ENCODE results near the gene MAGI2.

The MAGI2 gene

GRCh38 chr7:78203042-78203720 lies 1250.3 kb downstream of the MAGI2 start:
- Histone ChIP-seq H3K27me3 (ENCODE audit: control insufficient read depth in 5 of 5, insufficient read depth in 4 of 5, low read length in 5 of 5) (no peaks in the 10 kb centered on the region), H3K9me3 (ENCODE audit: control insufficient read depth in 5 of 5, low read length in 5 of 5) (no peaks in the 10 kb centered on the region), H3K27ac (ENCODE audit: low read depth, low read length) (no peak overlapping the region), H3K9ac (ENCODE audit: low read length in 5 of 5) (no peak overlapping the region), H3K36me3 (ENCODE audit: control insufficient read depth in 5 of 5, insufficient read depth in 5 of 5, low read length in 5 of 5) (no peaks in the 10 kb centered on the region), H3K4me3 (ENCODE audit: low read depth in 1 of 5, low read length in 5 of 5) (no peak overlapping the region), H3K4me1 (ENCODE audit: control insufficient read depth in 5 of 5, insufficient read depth in 5 of 5, low read length in 5 of 5) (no peaks in the 10 kb centered on the region)

GRCh38 chr7:78198756-78199155 lies 1254.7 kb downstream of the MAGI2 start:
- no peaks in the 10 kb centered on the region for H3K27me3 ChIP-seq (ENCODE audit: control insufficient read depth in 5 of 5, insufficient read depth in 4 of 5, low read length in 5 of 5)
- no peak overlapping the region for H3K4me3 ChIP-seq (ENCODE audit: low read depth in 1 of 5, low read length in 5 of 5)
- H3K36me3 ChIP-seq (ENCODE audit: control insufficient read depth in 5 of 5, insufficient read depth in 5 of 5, low read length in 5 of 5) = no peaks in the 10 kb centered on the region
- no peak overlapping the region for H3K9ac ChIP-seq (ENCODE audit: low read length in 5 of 5)
- H3K9me3 ChIP-seq (ENCODE audit: control insufficient read depth in 5 of 5, low read length in 5 of 5) = no peaks in the 10 kb centered on the region
- peaks cover 0 to 7% (median 0%) of the 10 kb centered on the region in 5 donors for H3K4me1 ChIP-seq (ENCODE audit: control insufficient read depth in 5 of 5, insufficient read depth in 5 of 5, low read length in 5 of 5)
- H3K27ac ChIP-seq (ENCODE audit: low read depth, low read length) = no peak overlapping the region

DNA sequence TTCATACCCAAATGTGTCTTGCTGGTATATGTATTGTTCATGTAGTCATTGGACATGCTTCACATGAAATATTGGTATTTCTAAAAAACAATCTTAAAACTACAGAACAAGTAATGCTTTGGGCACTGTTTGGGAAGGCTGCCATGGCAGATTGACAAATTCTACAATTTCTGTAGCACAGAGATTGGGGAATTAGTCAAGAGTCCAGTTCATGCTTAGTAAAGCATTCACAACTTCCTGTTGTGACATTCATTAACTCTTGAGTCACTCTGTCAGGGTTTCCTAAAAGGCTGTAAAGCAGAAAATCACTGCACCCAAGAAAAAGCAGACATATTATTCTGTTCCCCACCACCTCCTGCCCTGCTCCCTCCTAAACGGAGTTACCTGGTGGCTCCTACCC lies 1256.0 kb downstream of the MAGI2 start:
- Histone ChIP-seq H3K4me1 (ENCODE audit: control insufficient read depth in 5 of 5, insufficient read depth in 5 of 5, low read length in 5 of 5) (peaks cover 0 to 7% (median 0%) of the 10 kb centered on the region in 5 donors), H3K4me3 (ENCODE audit: low read depth in 1 of 5, low read length in 5 of 5) (no peak overlapping the region), H3K9ac (ENCODE audit: low read length in 5 of 5) (no peak overlapping the region), H3K27ac (ENCODE audit: low read depth, low read length) (no peak overlapping the region), H3K9me3 (ENCODE audit: control insufficient read depth in 5 of 5, low read length in 5 of 5) (no peaks in the 10 kb centered on the region), H3K36me3 (ENCODE audit: control insufficient read depth in 5 of 5, insufficient read depth in 5 of 5, low read length in 5 of 5) (no peaks in the 10 kb centered on the region), H3K27me3 (ENCODE audit: control insufficient read depth in 5 of 5, insufficient read depth in 4 of 5, low read length in 5 of 5) (no peaks in the 10 kb centered on the region)

GRCh38 chr7:78195281-78195680 lies 1258.2 kb downstream of the MAGI2 start:
- Histone ChIP-seq H3K9ac (ENCODE audit: low read length in 5 of 5) (no peak overlapping the region), H3K4me3 (ENCODE audit: low read depth in 1 of 5, low read length in 5 of 5) (no peak overlapping the region), H3K27me3 (ENCODE audit: control insufficient read depth in 5 of 5, insufficient read depth in 4 of 5, low read length in 5 of 5) (no peaks in the 10 kb centered on the region), H3K36me3 (ENCODE audit: control insufficient read depth in 5 of 5, insufficient read depth in 5 of 5, low read length in 5 of 5) (no peaks in the 10 kb centered on the region), H3K27ac (ENCODE audit: low read depth, low read length) (no peak overlapping the region), H3K9me3 (ENCODE audit: control insufficient read depth in 5 of 5, low read length in 5 of 5) (no peaks in the 10 kb centered on the region), H3K4me1 (ENCODE audit: control insufficient read depth in 5 of 5, insufficient read depth in 5 of 5, low read length in 5 of 5) (peaks cover 0 to 7% (median 0%) of the 10 kb centered on the region in 5 donors)

GRCh38 chr7:78194611-78195010 lies 1258.9 kb downstream of the MAGI2 start:
- Histone ChIP-seq H3K9me3 (ENCODE audit: control insufficient read depth in 5 of 5, low read length in 5 of 5) (no peaks in the 10 kb centered on the region), H3K27me3 (ENCODE audit: control insufficient read depth in 5 of 5, insufficient read depth in 4 of 5, low read length in 5 of 5) (no peaks in the 10 kb centered on the region), H3K27ac (ENCODE audit: low read depth, low read length) (no peak overlapping the region), H3K36me3 (ENCODE audit: control insufficient read depth in 5 of 5, insufficient read depth in 5 of 5, low read length in 5 of 5) (no peaks in the 10 kb centered on the region), H3K9ac (ENCODE audit: low read length in 5 of 5) (no peak overlapping the region), H3K4me3 (ENCODE audit: low read depth in 1 of 5, low read length in 5 of 5) (no peak overlapping the region), H3K4me1 (ENCODE audit: control insufficient read depth in 5 of 5, insufficient read depth in 5 of 5, low read length in 5 of 5) (peaks cover 0 to 7% (median 0%) of the 10 kb centered on the region in 5 donors)

GRCh38 chr7:78191475-78192079 lies 1261.9 kb downstream of the MAGI2 start:
- Histone ChIP-seq H3K9ac (ENCODE audit: low read length in 5 of 5) (no peak overlapping the region), H3K36me3 (ENCODE audit: control insufficient read depth in 5 of 5, insufficient read depth in 5 of 5, low read length in 5 of 5) (no peaks in the 10 kb centered on the region), H3K27ac (ENCODE audit: low read depth, low read length) (no peak overlapping the region), H3K4me3 (ENCODE audit: low read depth in 1 of 5, low read length in 5 of 5) (no peak overlapping the region), H3K27me3 (ENCODE audit: control insufficient read depth in 5 of 5, insufficient read depth in 4 of 5, low read length in 5 of 5) (no peaks in the 10 kb centered on the region), H3K9me3 (ENCODE audit: control insufficient read depth in 5 of 5, low read length in 5 of 5) (no peaks in the 10 kb centered on the region), H3K4me1 (ENCODE audit: control insufficient read depth in 5 of 5, insufficient read depth in 5 of 5, low read length in 5 of 5) (no peaks in the 10 kb centered on the region)

DNA sequence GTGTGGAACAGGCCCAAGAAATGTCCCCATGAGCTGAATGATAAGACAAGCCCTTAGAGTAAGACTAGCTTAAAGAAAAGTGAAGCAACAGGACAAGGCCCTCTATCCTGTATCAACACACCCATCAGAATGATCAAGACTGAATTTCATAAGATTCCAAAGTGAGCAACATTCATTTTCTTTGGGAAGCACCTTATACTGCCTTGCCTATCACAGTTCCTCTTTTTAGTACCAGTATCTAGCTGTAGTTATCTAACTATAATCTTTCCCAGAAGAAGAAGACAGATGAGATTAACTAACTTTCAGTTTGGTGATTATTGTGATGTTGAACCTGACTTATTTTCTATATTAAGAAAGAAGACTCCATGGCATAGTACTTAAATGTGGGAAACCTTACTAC lies 1263.7 kb downstream of the MAGI2 start:
- Histone ChIP-seq H3K36me3 (ENCODE audit: control insufficient read depth in 5 of 5, insufficient read depth in 5 of 5, low read length in 5 of 5) (no peaks in the 10 kb centered on the region), H3K4me3 (ENCODE audit: low read depth in 1 of 5, low read length in 5 of 5) (no peak overlapping the region), H3K9me3 (ENCODE audit: control insufficient read depth in 5 of 5, low read length in 5 of 5) (no peaks in the 10 kb centered on the region), H3K9ac (ENCODE audit: low read length in 5 of 5) (no peak overlapping the region), H3K4me1 (ENCODE audit: control insufficient read depth in 5 of 5, insufficient read depth in 5 of 5, low read length in 5 of 5) (no peaks in the 10 kb centered on the region), H3K27me3 (ENCODE audit: control insufficient read depth in 5 of 5, insufficient read depth in 4 of 5, low read length in 5 of 5) (no peaks in the 10 kb centered on the region), H3K27ac (ENCODE audit: low read depth, low read length) (no peak overlapping the region)

DNA sequence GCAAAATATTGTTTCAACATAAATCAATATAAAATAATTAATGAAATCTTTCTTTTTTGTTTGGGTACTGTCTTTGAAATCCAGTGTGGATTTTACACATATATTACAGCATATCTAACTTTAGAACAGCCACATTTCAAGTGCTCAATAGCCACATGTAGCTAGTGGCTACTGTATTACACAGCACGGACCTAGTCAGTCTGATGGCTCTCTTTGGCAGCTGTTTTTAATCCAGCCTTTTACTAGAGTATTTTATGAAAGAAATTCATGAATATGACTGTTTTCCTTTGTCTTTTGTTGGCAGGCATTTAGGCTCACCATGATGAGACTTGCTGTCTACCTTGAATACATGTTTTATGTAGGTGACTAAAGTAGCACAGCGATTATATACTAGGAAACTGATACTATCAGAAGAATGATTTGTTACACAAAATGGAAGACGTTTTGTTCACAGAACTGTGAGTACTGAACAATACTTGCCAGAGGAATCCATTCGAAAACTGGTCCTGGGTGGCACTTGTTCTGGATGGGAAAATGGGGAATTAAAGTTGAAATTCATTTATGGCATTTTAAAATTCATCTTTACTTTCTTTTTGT lies 1268.2 kb downstream of the MAGI2 start:
- Histone ChIP-seq H3K27me3 (ENCODE audit: control insufficient read depth in 5 of 5, insufficient read depth in 4 of 5, low read length in 5 of 5) (no peaks in the 10 kb centered on the region), H3K4me3 (ENCODE audit: low read depth in 1 of 5, low read length in 5 of 5) (no peak overlapping the region), H3K4me1 (ENCODE audit: control insufficient read depth in 5 of 5, insufficient read depth in 5 of 5, low read length in 5 of 5) (no peaks in the 10 kb centered on the region), H3K36me3 (ENCODE audit: control insufficient read depth in 5 of 5, insufficient read depth in 5 of 5, low read length in 5 of 5) (no peaks in the 10 kb centered on the region), H3K9ac (ENCODE audit: low read length in 5 of 5) (no peak overlapping the region), H3K9me3 (ENCODE audit: control insufficient read depth in 5 of 5, low read length in 5 of 5) (no peaks in the 10 kb centered on the region), H3K27ac (ENCODE audit: low read depth, low read length) (no peak overlapping the region)

- Histone ChIP-seq H3K36me3 (ENCODE audit: control insufficient read depth in 5 of 5, insufficient read depth in 5 of 5, low read length in 5 of 5) (no peaks in the 10 kb centered on the region), H3K9ac (ENCODE audit: low read length in 5 of 5) (no peak overlapping the region), H3K27ac (ENCODE audit: low read depth, low read length) (no peak overlapping the region), H3K27me3 (ENCODE audit: control insufficient read depth in 5 of 5, insufficient read depth in 4 of 5, low read length in 5 of 5) (no peaks in the 10 kb centered on the region), H3K4me1 (ENCODE audit: control insufficient read depth in 5 of 5, insufficient read depth in 5 of 5, low read length in 5 of 5) (no peaks in the 10 kb centered on the region), H3K4me3 (ENCODE audit: low read depth in 1 of 5, low read length in 5 of 5) (no peak overlapping the region), H3K9me3 (ENCODE audit: control insufficient read depth in 5 of 5, low read length in 5 of 5) (no peaks in the 10 kb centered on the region)
Measured at GRCh38 chr7:78184299-78184698, 1269.2 kb downstream of the MAGI2 start.

DNA sequence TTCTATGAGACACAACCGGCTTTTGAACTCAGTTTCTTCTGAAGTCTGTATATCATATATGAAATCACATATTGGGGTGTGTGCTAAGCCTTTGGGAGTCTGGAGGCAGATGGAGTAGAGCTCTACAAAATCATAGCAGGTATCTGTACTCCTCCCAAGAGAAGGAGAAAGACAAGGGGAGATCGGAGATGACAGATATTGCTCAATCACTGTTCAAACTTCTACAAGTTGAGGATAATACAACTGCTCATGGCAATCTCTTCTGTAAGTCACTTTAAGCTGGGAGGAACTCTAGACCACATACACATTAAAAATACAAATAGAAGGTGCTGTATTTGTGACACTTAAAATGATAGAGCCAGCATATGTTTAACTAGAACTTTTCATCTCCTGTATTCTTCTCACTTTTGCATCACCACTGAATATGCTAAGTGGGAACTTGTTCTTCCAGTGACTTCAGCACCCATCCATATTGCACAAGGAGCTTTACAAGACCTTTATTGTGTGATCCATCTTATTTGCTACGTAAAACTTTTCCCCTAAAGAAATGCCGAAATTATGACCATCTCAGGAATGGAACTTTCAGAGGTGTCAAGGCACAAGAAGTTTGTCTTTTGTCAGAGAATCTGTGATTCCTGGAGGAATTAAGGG lies 1273.5 kb downstream of the MAGI2 start:
- no peak overlapping the region for H3K27ac ChIP-seq (ENCODE audit: low read depth, low read length)

More for the DNA sequence above, 1273.5 kb downstream of the MAGI2 start:
- H3K4me1 ChIP-seq (ENCODE audit: control insufficient read depth in 5 of 5, insufficient read depth in 5 of 5, low read length in 5 of 5) = peaks cover 0 to 10% (median 6%) of the 10 kb centered on the region in 5 donors
- H3K4me3 ChIP-seq (ENCODE audit: low read depth in 1 of 5, low read length in 5 of 5) = no peak overlapping the region
- no peaks in the 10 kb centered on the region for H3K27me3 ChIP-seq (ENCODE audit: control insufficient read depth in 5 of 5, insufficient read depth in 4 of 5, low read length in 5 of 5)
- H3K36me3 ChIP-seq (ENCODE audit: control insufficient read depth in 5 of 5, insufficient read depth in 5 of 5, low read length in 5 of 5) = no peaks in the 10 kb centered on the region
- no peaks in the 10 kb centered on the region for H3K9me3 ChIP-seq (ENCODE audit: control insufficient read depth in 5 of 5, low read length in 5 of 5)
- H3K9ac ChIP-seq (ENCODE audit: low read length in 5 of 5) = no peak overlapping the region

Measured in subcutaneous abdominal adipose tissue (tissue), 5 donors.